Activated naive CD4-positive, alpha-beta T cell treated with anti-CD3 and anti-CD28 coated beads, Interleukin-2, amount 10 ng/mL, durations not matched to agents 7 days and 5 days (primary cell): ENCODE data around the gene ADAMTS12.
A peak's percentile ranks its signal among the peaks of the same experiment; 100 is the strongest.

ENCODE experiments used
- CTCF ChIA-PET: fragments of 350-600 bp; sonication (Branson Sonifier 250); formaldehyde crosslinking; loops from one replicate; lab custom pipeline; 2021; ENCODE audit warnings: antibody characterized with exemption; lab: Charles Lee
- DNase-seq: peaks from one replicate; pipeline ENCODE4 v3.0.0-alpha.2; 2020
- H3K27ac Mint-ChIP-seq: one replicate; pipeline ENCODE4 v1.8.0; 2021; ENCODE audit warnings: mild to moderate bottlenecking, moderate library complexity, mixed read lengths
- H3K27me3 Mint-ChIP-seq: one replicate; pipeline ENCODE4 v1.8.0; 2021; ENCODE audit warnings: mild to moderate bottlenecking, mixed read lengths
- H3K36me3 Mint-ChIP-seq: one replicate; pipeline ENCODE4 v1.8.0; 2021; ENCODE audit warnings: mixed read lengths
- H3K4me1 Mint-ChIP-seq: one replicate; pipeline ENCODE4 v1.8.0; 2021; ENCODE audit warnings: mixed read lengths
- H3K4me3 Mint-ChIP-seq: one replicate; pipeline ENCODE4 v1.8.0; 2021; ENCODE audit warnings: mild to moderate bottlenecking, moderate library complexity, mixed read lengths
- H3K9me3 Mint-ChIP-seq: one replicate; pipeline ENCODE4 v1.8.0; 2021; ENCODE audit warnings: mixed read lengths

The ADAMTS12 gene

DNA sequence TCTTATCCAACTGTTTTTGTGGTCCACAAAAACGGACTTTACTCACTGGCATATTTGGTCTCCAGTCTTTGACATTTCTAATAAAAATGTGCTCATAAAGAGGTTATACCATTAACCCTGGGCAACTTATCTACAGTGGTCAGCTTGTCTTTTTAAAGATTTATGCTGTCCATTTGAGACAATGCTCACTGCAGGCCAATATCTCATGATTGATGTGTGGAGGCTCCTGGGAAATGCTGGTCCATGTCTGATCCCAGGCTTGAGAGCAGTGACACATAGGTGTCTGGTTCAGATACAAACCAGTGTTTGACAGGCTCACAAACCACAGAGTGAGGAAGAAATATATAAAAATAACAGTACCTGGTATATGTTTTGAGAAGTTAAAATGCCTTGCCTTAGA lies 270.3 kb downstream of the ADAMTS12 start:
- DNase-seq, result no peak
- Mint-ChIP-seq H3K27ac (no peak overlapping the region), H3K36me3 (no peaks in the 10 kb centered on the region), H3K4me1 (no peaks in the 10 kb centered on the region), H3K4me3 (no peak overlapping the region), H3K27me3 (peaks cover 7% of the 10 kb centered on the region), H3K9me3 (no peaks in the 10 kb centered on the region)
- CTCF ChIA-PET, result no interaction called here

DNA sequence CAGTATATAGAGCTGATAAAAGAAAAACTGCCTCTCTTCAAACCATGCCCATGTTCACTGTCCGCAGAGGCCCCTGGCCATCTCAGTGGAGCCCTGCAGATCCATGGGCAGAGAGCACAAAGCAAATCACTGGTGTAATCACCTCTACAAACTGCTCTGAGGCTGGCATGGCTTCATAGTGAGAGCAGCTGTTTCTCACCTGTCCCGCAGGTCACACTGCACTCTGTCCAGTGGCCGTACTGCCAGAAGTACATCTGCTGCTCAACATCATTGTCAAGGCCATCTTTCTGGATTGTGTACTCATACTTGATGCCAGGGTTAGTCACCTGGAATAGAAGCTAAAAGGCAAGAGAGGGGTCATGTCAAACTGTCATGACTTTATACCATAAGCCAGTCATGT lies 277.8 kb downstream of the ADAMTS12 start:
- CTCF ChIA-PET, result no interaction called here
- H3K9me3 Mint-ChIP-seq, result no peaks in the 10 kb centered on the region
- no peak overlapping the region for H3K4me3 Mint-ChIP-seq
- DNase-seq, result no peak
- H3K36me3 Mint-ChIP-seq, result no peaks in the 10 kb centered on the region
- no peak overlapping the region for H3K27ac Mint-ChIP-seq
- H3K27me3 Mint-ChIP-seq, result no peaks in the 10 kb centered on the region
- H3K4me1 Mint-ChIP-seq, result no peaks in the 10 kb centered on the region

DNA sequence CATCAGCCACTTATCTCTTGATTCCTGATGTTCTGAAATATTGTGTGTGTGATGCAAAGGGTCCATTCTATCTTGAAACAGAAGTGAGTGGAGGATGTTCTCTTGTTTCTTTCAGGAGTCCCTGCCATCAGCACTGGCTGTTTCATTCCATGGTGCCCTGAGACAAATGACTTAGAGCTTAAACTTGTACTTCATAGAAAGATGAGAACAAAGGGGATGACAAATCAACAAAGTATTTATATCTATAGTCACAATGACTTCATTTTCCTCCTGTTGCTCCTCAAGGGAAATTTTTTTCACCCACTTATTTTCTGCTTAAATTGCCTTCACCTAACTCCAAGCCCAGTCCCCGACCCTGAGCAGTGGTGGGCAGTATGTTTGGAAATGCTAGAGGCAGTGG lies 279.4 kb downstream of the ADAMTS12 start:
- no peak for DNase-seq
- Mint-ChIP-seq H3K4me1 (no peaks in the 10 kb centered on the region), H3K36me3 (no peaks in the 10 kb centered on the region), H3K9me3 (no peaks in the 10 kb centered on the region), H3K27me3 (no peaks in the 10 kb centered on the region), H3K27ac (no peak overlapping the region), H3K4me3 (no peak overlapping the region)
- CTCF ChIA-PET, result no interaction called here

DNA sequence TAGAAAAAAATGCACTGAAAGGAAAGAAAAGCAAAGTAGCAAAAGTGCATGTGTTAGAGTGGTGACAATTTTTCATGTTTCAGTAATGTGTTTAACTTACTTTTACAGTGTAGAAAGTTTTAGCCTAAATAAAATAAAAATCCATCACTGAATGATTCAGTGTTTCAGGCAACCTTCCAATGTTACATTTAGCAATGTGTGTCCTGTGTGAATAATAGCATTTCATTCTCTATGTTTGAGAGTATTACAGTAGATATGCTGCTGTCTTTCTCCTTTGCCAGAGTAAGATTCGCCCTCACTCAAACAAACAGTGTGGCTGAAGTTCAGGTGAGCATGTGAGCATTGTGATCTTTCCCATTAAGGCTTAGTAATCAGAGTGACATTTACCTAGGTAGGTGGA lies 279.9 kb downstream of the ADAMTS12 start:
- Mint-ChIP-seq H3K27me3 (no peaks in the 10 kb centered on the region), H3K4me3 (no peak overlapping the region), H3K36me3 (no peaks in the 10 kb centered on the region), H3K4me1 (no peaks in the 10 kb centered on the region), H3K27ac (no peak overlapping the region), H3K9me3 (no peaks in the 10 kb centered on the region)
- no peak for DNase-seq
- CTCF ChIA-PET, result no interaction called here

DNA sequence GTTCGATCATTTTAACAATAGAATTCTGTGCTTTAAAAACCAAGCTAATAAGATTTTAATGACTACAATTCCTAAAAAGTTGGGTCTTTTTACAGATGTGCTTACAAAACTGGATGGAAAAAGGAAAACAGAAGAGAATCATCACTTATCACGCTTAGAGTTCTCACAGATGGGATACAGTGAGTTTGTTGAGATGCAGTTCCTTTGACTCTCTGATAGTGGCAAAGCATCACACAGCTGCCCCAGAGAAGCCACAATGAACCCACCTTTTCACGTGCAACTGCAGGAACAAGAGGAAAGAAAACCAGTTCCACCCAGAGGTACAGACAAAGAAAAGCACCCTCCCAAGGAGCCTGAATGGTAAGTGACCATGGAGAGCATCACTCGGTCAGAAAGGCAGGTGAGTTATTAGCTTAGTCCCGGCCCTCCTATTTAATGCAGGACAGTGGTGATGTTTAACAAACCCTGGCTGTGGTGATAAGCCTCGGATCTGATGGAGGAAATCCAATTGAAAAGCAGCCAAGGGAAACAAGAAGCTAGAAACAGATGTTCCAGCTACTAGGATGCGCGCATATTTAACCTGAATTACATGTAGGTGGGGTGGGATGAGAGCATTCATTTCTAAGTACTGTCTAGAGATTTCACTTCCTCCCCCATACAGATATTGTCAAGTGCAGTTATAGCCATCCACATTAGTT lies 283.3 kb downstream of the ADAMTS12 start:
- CTCF ChIA-PET, result interaction anchor here (1.2 kb wide), 1 partner anchor 20 kb away, joined by 3 read pairs; no protein-coding TSS in a partner anchor
- no peaks in the 10 kb centered on the region for H3K36me3 Mint-ChIP-seq
- no peak overlapping the region for H3K27ac Mint-ChIP-seq
- H3K4me1 Mint-ChIP-seq, result no peaks in the 10 kb centered on the region
- no peaks in the 10 kb centered on the region for H3K9me3 Mint-ChIP-seq
- no peaks in the 10 kb centered on the region for H3K27me3 Mint-ChIP-seq
- no peak overlapping the region for H3K4me3 Mint-ChIP-seq
- DNase-seq, result no peak

DNA sequence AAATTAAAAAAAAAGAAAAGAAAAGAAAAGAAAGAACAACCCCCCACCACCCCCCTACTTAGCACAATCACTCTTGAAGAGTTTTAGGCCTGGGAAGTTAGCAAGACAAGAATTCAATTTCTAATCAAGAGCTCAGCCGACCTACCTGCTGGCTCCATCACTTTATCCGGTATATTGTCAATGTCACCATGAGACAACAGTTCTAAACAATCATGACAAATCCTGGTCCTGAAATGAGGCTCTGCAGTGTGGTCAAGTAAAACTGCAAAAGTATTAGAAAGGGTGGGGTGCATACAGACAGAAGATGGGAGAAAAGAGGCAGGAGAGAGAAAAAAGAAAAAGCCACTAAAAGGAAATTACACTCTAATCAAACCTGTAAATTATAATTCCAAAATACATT lies 287.3 kb downstream of the ADAMTS12 start:
- Mint-ChIP-seq H3K27ac (no peak overlapping the region), H3K4me1 (no peaks in the 10 kb centered on the region), H3K4me3 (no peak overlapping the region), H3K9me3 (no peaks in the 10 kb centered on the region), H3K36me3 (no peaks in the 10 kb centered on the region), H3K27me3 (no peaks in the 10 kb centered on the region)
- CTCF ChIA-PET, result no interaction called here
- DNase-seq, result no peak

DNA sequence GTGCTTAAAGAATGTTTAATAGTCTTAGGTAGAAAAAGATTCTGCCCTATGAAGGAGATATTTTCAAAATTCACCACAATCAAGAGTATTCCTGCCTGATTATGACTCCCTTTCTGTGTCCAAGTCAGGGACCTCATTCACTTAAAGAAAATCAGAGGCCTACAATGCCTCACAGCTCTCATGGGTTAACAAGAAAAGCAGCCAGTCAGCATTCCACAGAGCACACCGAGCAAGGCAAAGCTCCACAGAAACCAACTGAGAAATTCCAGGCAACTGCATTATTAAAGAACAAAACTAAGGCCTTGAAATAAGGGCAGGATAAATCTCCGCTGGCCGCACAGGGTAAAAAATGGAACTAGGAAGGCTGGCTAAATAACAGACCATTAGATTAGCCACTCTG lies 289.9 kb downstream of the ADAMTS12 start:
- CTCF ChIA-PET, result interaction anchor here (1.8 kb wide), 1 partner anchor 12 kb away, joined by 4 read pairs; no protein-coding TSS in a partner anchor
- no peak for DNase-seq
- no peaks in the 10 kb centered on the region for H3K9me3 Mint-ChIP-seq
- no peaks in the 10 kb centered on the region for H3K27me3 Mint-ChIP-seq
- no peak overlapping the region for H3K4me3 Mint-ChIP-seq
- H3K27ac Mint-ChIP-seq, result no peak overlapping the region
- H3K36me3 Mint-ChIP-seq, result no peaks in the 10 kb centered on the region
- H3K4me1 Mint-ChIP-seq, result no peaks in the 10 kb centered on the region

DNA sequence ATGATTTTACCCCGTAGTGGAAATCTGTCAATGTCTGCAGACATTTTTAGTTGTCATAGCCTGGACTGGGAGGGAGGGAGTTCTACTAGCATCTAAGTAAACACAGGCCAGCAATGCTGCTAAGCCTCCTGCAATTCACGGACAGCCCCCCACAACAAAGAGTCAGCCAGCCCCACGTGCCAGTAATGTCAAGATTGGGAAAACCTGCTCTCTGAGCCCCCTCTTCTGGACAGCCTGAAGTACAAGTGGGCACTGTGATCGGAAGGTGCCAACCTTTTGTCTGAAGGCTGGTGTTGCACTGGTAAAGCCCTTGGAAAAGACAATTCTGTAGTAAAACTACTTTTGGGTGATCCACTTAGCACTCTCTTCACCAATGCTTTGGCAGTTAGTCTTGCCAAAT lies 296.5 kb downstream of the ADAMTS12 start:
- CTCF ChIA-PET, result no interaction called here
- Mint-ChIP-seq H3K27ac (no peak overlapping the region), H3K4me3 (no peak overlapping the region), H3K4me1 (no peaks in the 10 kb centered on the region), H3K36me3 (no peaks in the 10 kb centered on the region), H3K27me3 (peaks cover 4% of the 10 kb centered on the region), H3K9me3 (no peaks in the 10 kb centered on the region)
- DNase-seq, result no peak

DNA sequence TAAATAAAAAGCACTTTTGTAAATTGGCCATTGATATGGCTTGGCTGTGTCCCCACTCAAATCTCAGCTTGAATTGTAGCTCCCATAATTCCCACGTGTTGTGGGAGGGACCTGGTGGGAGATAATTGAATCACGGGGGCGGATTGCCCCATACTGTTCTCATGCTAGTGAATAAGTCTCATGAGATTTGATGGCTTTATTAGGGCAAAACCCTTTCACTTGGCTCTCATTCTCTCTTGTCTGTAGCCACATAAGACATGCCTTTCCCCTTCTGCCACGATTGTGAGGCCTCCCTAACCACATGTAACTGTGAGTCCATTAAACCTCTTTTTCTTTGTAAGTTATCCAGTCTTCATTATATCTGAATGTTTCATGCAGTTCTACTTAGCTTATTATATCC lies 297.8 kb downstream of the ADAMTS12 start:
- CTCF ChIA-PET, result interaction anchor here (1.1 kb wide), 1 partner anchor 376 kb away, joined by 4 read pairs; no protein-coding TSS in a partner anchor
- H3K4me3 Mint-ChIP-seq, result no peak overlapping the region
- H3K27ac Mint-ChIP-seq, result no peak overlapping the region
- DNase-seq, result no peak
- H3K4me1 Mint-ChIP-seq, result no peaks in the 10 kb centered on the region
- H3K27me3 Mint-ChIP-seq, result peaks cover 4% of the 10 kb centered on the region
- H3K9me3 Mint-ChIP-seq, result no peaks in the 10 kb centered on the region
- H3K36me3 Mint-ChIP-seq, result no peaks in the 10 kb centered on the region

DNA sequence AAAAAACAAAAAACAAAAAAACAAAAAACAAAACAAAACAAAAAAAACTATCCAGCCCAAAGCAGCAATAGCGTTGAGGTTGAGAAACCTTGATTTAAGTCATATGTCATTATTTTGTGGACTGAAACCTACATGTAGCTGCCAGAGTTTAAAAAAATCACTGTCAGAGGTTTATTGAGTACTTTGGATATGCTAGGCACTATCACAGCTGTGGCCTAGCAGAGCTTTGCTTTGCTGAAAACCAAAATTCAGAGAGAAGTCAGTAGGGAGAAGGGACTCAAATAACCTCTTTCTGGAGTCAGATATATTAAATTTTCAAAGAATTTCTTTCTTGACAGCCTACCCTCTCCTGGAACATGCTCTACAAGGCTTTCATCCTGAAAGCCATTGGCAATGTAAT lies 299.5 kb downstream of the ADAMTS12 start:
- Mint-ChIP-seq H3K27me3 (peaks cover 4% of the 10 kb centered on the region), H3K27ac (no peak overlapping the region), H3K36me3 (no peaks in the 10 kb centered on the region), H3K9me3 (no peaks in the 10 kb centered on the region), H3K4me3 (no peak overlapping the region), H3K4me1 (no peaks in the 10 kb centered on the region)
- CTCF ChIA-PET, result interaction anchor here (1.3 to 1.4 kb wide), 2 partner anchors 156 to 342 kb away, joined by 3 read pairs; no protein-coding TSS in a partner anchor
- DNase-seq, result no peak

DNA sequence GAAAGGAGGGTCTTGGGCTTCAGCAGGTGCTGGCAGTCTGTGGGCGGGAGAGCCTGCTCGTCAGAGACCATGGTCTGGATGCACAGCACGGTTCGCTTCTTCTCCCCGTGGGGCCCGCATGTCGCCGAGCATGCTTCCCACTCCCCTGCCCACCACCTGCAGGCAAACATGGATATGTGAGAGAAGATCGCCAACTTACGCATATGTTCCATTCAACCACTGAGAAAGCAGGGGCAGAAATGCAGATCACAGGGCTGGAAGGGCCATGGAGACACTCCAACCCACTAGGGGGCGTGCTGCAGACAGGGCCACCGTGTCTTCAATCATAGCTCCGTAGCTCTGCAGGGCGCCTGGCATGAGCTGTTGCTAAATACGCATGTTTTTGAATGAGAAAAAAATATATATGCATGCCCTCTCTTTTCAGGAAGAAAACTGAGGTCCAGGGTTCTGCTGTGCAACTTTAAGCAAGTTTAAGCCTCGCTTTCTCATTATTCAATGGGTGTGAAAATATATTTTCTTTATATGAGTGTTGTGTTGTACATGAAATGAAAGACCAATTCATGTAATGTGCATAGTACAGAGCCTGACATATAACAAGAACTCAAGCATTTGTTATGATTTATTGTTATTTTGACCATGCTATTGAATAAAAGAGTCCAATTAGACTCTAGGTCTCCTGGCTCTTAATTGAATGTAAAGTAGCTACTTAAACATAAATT lies 303.0 kb downstream of the ADAMTS12 start:
- Mint-ChIP-seq H3K36me3 (no peaks in the 10 kb centered on the region), H3K27ac (no peak overlapping the region), H3K9me3 (no peaks in the 10 kb centered on the region), H3K4me1 (no peaks in the 10 kb centered on the region), H3K27me3 (peaks cover 4% of the 10 kb centered on the region), H3K4me3 (no peak overlapping the region)
- CTCF ChIA-PET, result interaction anchor here (0.8 to 3.2 kb wide), 13 partner anchors 9 to 381 kb away, joined by 3 to 33 read pairs (median 4); partner anchors contain the start of gene RXFP3
- DNase-seq, result peak; percentile 68

DNA sequence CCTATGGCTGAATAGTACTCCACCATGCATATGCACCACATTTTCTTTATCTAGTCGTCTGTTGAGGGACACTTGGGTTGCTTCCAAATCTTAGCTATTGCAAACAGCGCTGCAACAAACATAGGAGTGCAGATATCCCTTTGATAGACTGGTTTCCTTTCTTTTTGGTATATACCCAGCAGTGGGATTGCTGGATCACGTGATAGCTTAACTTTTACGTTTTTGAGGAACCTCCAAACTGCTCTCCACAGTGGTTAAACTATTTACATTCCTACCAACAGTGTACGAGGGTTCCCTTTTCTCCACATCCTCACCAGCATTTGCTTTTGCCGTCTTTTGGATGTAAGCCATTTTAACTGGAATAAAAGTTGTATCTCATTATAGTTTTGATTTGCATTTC lies 308.5 kb downstream of the ADAMTS12 start:
- Mint-ChIP-seq H3K9me3 (peaks cover 5% of the 10 kb centered on the region), H3K27me3 (no peaks in the 10 kb centered on the region), H3K27ac (no peak overlapping the region), H3K4me1 (no peaks in the 10 kb centered on the region), H3K36me3 (no peaks in the 10 kb centered on the region), H3K4me3 (no peak overlapping the region)
- no peak for DNase-seq
- CTCF ChIA-PET, result no interaction called here

DNA sequence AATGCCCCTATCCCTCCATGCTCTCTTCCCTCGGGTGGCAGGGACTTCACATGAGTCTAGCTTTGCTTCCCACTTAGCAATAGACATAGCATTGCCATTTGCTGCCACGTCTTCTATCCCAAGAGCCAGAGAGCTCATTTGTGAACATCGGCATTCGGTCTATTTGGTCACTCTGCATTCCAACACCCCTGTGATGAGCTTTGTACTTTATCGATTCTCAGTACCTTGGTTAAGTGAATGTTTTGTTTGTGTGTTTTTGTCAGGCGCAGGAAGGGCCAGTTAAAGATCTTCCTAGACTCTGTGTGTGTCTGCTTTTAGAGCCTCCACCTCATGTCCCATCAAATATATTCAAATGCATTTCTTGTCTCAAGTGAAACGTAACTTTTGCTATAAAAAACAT lies 309.4 kb downstream of the ADAMTS12 start:
- CTCF ChIA-PET, result interaction anchor here (1.0 to 1.6 kb wide), 2 partner anchors 146 to 388 kb away, joined by 3 read pairs; no protein-coding TSS in a partner anchor
- no peak overlapping the region for H3K4me3 Mint-ChIP-seq

DNA sequence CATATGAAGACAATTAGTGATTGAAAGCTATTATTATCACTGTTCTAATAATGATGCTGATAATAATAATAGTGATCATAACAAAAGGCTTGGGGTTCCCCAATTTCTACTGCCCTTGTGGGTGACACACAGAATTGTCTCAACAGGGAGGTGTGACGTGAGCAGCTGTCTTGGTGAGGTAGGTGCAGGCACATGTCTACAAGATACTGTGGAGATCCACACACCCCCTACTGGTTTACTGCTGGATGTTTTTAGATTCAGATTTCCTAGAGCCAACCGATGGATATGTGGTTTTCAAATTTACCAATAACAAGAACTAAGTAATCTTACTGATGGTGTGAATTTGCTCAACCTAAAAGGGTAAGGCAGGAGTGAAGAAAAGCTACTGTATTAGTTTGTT lies 312.0 kb downstream of the ADAMTS12 start:
- Mint-ChIP-seq H3K27ac (no peak overlapping the region), H3K4me1 (no peaks in the 10 kb centered on the region), H3K27me3 (no peaks in the 10 kb centered on the region), H3K36me3 (no peaks in the 10 kb centered on the region), H3K4me3 (no peak overlapping the region), H3K9me3 (peaks cover 5% of the 10 kb centered on the region)
- CTCF ChIA-PET, result interaction anchor here (1.2 to 2.0 kb wide), 2 partner anchors 9 to 355 kb away, joined by 3 to 6 read pairs; no protein-coding TSS in a partner anchor
- DNase-seq, result no peak

More for the DNA sequence above, 309.4 kb downstream of the ADAMTS12 start:
- Mint-ChIP-seq H3K4me1 (no peaks in the 10 kb centered on the region), H3K27ac (no peak overlapping the region), H3K27me3 (no peaks in the 10 kb centered on the region), H3K36me3 (no peaks in the 10 kb centered on the region), H3K9me3 (peaks cover 5% of the 10 kb centered on the region)
- DNase-seq, result no peak
